SKM-1 (cell line): Measurements from ENCODE around the gene PRDM4.
A peak's percentile ranks its signal among the peaks of the same experiment; 100 is the strongest.
"Not testable (repeated sequence)": the region's sequence is repeated elsewhere in the genome, so short reads cannot be mapped to it uniquely, and the experiment has no call there.

Experiments used
- DNase-seq: peaks from one replicate; lab custom pipeline; 2025; ENCODE audit not compliant: unreplicated experiment; lab: John Stamatoyannopoulos, UW

Gene PRDM4

GRCh38 chr12:107704041-107704440 lies 56.9 kb downstream of the PRDM4 start:
- DNase-seq: no peak

- DNase-seq: no peak
Measured at GRCh38 chr12:107702106-107702505, 58.8 kb downstream of the PRDM4 start.

GRCh38 chr12:107695772-107696171 lies 65.2 kb downstream of the PRDM4 start:
- not testable (repeated sequence) for DNase-seq

- DNase-seq: peak; percentile 52
Measured at GRCh38 chr12:107685360-107686248, 75.3 kb downstream of the PRDM4 start, which contains the start of gene PWP1. Gene PWP1, plus strand, starts transcription at chr12:107685799. Its CDS starts 101 bp downstream, at chr12:107685900.

GRCh38 chr12:107684990-107685359 lies 76.0 kb downstream of the PRDM4 start:
- no peak for DNase-seq

- no peak for DNase-seq
Measured at GRCh38 chr12:107684029-107684795, 76.7 kb downstream of the PRDM4 start.
